K562 (cell line): Measurements from ENCODE around the gene SENP1. TPM values are rescaled to one million over a fixed set of nuclear protein-coding genes. Genes with fewer than 3 reads are reported as not detected.

Experiments used
- ATAC-seq: fragments of 200-7000 bp; cut with Tn5 transposase; 3 replicates; pipeline ENCODE4 v1.9.1; 2020; ENCODE audit warnings: moderate library complexity
- BruUV-seq: library from RNA; stranded (reverse); fragments of 400-500 nt; replicated peaks from 2 replicates; lab custom pipeline; 2021; lab: Mats Ljungman, UMichigan
- CTCF ChIA-PET: fragments of 300-600 bp; formaldehyde crosslinking; extraction: SDS; loops from one replicate; lab custom pipeline; 2021; ENCODE audit warnings: low intra/inter-chr PET ratio; lab: Yijun Ruan, JAX
- POLR2A ChIA-PET: fragments of 300-600, 350-650 bp; sonication (Branson Sonifier 250); formaldehyde crosslinking; extraction: SDS; loops from one replicate; lab custom pipeline; 2021; ENCODE audit warnings: antibody characterized with exemption, inconsistent platforms; lab: Yijun Ruan, JAX
- DNase-seq, 4 experiments: peaks; one replicate each; pipeline versions ENCODE4 v3.0.0 to v3.0.0-alpha.2; 2011 to 2018; ENCODE audit warnings: low spot score in 3 of 4, mixed read lengths in 3 of 4; ENCODE audit errors: extremely low read depth in 1 of 4
- FAIRE-seq: peaks from 2 replicates; lab custom pipeline; 2011; peaks lifted over from hg19 to GRCh38; lab: Jason Lieb, UNC
- H2AFZ ChIP-seq: 2 replicates; pipeline ENCODE4 v1.6.0; 2011; ENCODE audit warnings: low read depth, low read length, control low read depth, inconsistent platforms
- H3K27ac ChIP-seq: fragments of 200-600 bp; 3 replicates; pipeline ENCODE4 v1.8.0; 2011; ENCODE audit warnings: low read depth, mild to moderate bottlenecking, control low read depth, inconsistent platforms, low read length, moderate library complexity, mixed read lengths; ENCODE audit errors: extremely low read depth
- H3K27me3 ChIP-seq, 2 experiments: fragments of 300-600 bp in 1 of 2; 2 replicates in 1 of 2; 3 replicates in 1 of 2; pipeline versions ENCODE4 v1.6.0 to v1.8.0; 2011; ENCODE audit warnings: inconsistent platforms in 2 of 2, low read length in 2 of 2, mild to moderate bottlenecking in 1 of 2, mixed read lengths in 1 of 2, moderate library complexity in 1 of 2; ENCODE audit not compliant: control insufficient read depth in 2 of 2, insufficient read depth in 2 of 2
- H3K36me3 ChIP-seq: fragments of 300-600 bp; 3 replicates; pipeline ENCODE4 v1.8.0; 2011; ENCODE audit warnings: mild to moderate bottlenecking, low read length, inconsistent platforms; ENCODE audit not compliant: control insufficient read depth, insufficient read depth
- H3K4me1 ChIP-seq, 2 experiments: fragments of 200-600 bp in 1 of 2; replicated peaks in 1 of 2; 2 replicates in 1 of 2; 3 replicates in 1 of 2; pipeline versions ENCODE4 v1.5.1 to v1.8.0; 2011; ENCODE audit warnings: inconsistent platforms in 2 of 2, low read length in 2 of 2, mild to moderate bottlenecking in 1 of 2, mixed read lengths in 1 of 2, moderate library complexity in 1 of 2; ENCODE audit not compliant: control insufficient read depth in 2 of 2, insufficient read depth in 2 of 2
- H3K4me2 ChIP-seq: 2 replicates; pipeline ENCODE4 v1.6.1; 2011; ENCODE audit warnings: low read length, control low read depth, inconsistent platforms, mixed read lengths; ENCODE audit not compliant: insufficient read depth
- H3K4me3 ChIP-seq: fragments of 200-600 bp; sonication (generic), shearing (Covaris generic); 2 replicates; pipeline ENCODE4 v1.5.1; 2016; ENCODE audit warnings: control low read depth, inconsistent platforms
- H3K79me2 ChIP-seq: fragments of 200-600 bp; 3 replicates; pipeline ENCODE4 v1.8.0; 2011; ENCODE audit warnings: low read length, inconsistent platforms; ENCODE audit not compliant: control insufficient read depth, insufficient read depth
- H3K9ac ChIP-seq, 2 experiments: 2 replicates each; pipeline versions ENCODE4 v1.6.0 to v1.6.1; 2011; ENCODE audit warnings: low read depth in 2 of 2, low read length in 2 of 2, control low read depth in 1 of 2, inconsistent platforms in 1 of 2, mild to moderate bottlenecking in 1 of 2, mixed read lengths in 1 of 2; ENCODE audit not compliant: insufficient read depth in 1 of 2
- H3K9me1 ChIP-seq: one replicate; pipeline ENCODE4 v1.6.0; 2011; ENCODE audit warnings: inconsistent platforms, mild to moderate bottlenecking, low read length, moderate library complexity; ENCODE audit not compliant: control insufficient read depth, insufficient read depth
- H3K9me3 ChIP-seq: replicated peaks from 2 replicates; pipeline ENCODE4 v1.5.1; 2011; ENCODE audit warnings: low read depth, low read length, inconsistent platforms; ENCODE audit not compliant: control insufficient read depth, insufficient read depth
- H4K20me1 ChIP-seq: replicated peaks from 2 replicates; pipeline ENCODE4 v1.6.1; 2011; ENCODE audit warnings: low read length, inconsistent platforms, mixed read lengths; ENCODE audit not compliant: control insufficient read depth, insufficient read depth
- ADNP ChIP-seq: fragments of 200-800 bp; sonication (Bioruptor generic); IDR thresholded peaks from 2 replicates; pipeline ENCODE4 v1.6.1; 2016; ENCODE audit warnings: missing genetic modification characterization, missing compliant biosample characterization
- CBFA2T3 ChIP-seq: fragments of 450-650 bp; IDR thresholded peaks from 2 replicates; pipeline ENCODE4 v1.6.1; 2017
- DACH1 ChIP-seq: fragments of 450-650 bp; IDR thresholded peaks from 2 replicates; pipeline ENCODE4 v1.6.1; 2018; ENCODE audit not compliant: partially characterized antibody
- GABPB2 ChIP-seq: fragments of 250-450 bp; sonication (Bioruptor Pico); conservative IDR thresholded peaks from 2 replicates; pipeline ENCODE4 v1.5.1; 2021; ENCODE audit warnings: mild to moderate bottlenecking
- ILF3 ChIP-seq: fragments of 450-650 bp; IDR thresholded peaks from 2 replicates; pipeline ENCODE4 v1.6.1; 2018; ENCODE audit warnings: antibody characterized with exemption, mild to moderate bottlenecking, moderate library complexity, borderline replicate concordance
- KAT2B ChIP-seq: IDR thresholded peaks from one replicate; pipeline ENCODE4 v1.6.1; 2012; ENCODE audit warnings: low read depth, mild to moderate bottlenecking, control low read depth, inconsistent platforms, low read length, moderate library complexity
- MEF2D ChIP-seq: conservative IDR thresholded peaks from 2 replicates; pipeline ENCODE4 v1.6.1; 2016; ENCODE audit warnings: low read depth, missing genetic modification characterization, missing compliant biosample characterization
- MTA2 ChIP-seq: fragments of 450-650 bp; IDR thresholded peaks from 2 replicates; pipeline ENCODE4 v1.6.1; 2016; ENCODE audit warnings: low read depth
- MXD1 ChIP-seq: fragments of 250-450 bp; sonication (Bioruptor Pico); IDR thresholded peaks from 2 replicates; pipeline ENCODE4 v1.8.0; 2021; ENCODE audit warnings: borderline replicate concordance, mild to moderate bottlenecking, moderate library complexity; ENCODE audit not compliant: poor library complexity, severe bottlenecking
- NFIC ChIP-seq: fragments of 450-650 bp; IDR thresholded peaks from 2 replicates; pipeline ENCODE4 v1.6.1; 2017; ENCODE audit warnings: mild to moderate bottlenecking, inconsistent platforms
- NFIX ChIP-seq: fragments of 250-450 bp; sonication (Bioruptor Pico); IDR thresholded peaks from 2 replicates; pipeline ENCODE4 v1.4.0; 2020; ENCODE audit warnings: low read depth, mild to moderate bottlenecking, moderate library complexity
- RFX5 ChIP-seq: IDR thresholded peaks from 2 replicates; pipeline ENCODE4 v1.6.1; 2011; ENCODE audit warnings: low read depth, mild to moderate bottlenecking, improper control_type of control experiment, low read length
- SMAD1 ChIP-seq: fragments of 150-350 bp; IDR thresholded peaks from 2 replicates; pipeline ENCODE4 v1.6.1; 2014; ENCODE audit warnings: low read length, low read depth; ENCODE audit not compliant: partially characterized antibody
- SMARCA4 ChIP-seq: fragments of 450-650 bp; IDR thresholded peaks from 2 replicates; pipeline ENCODE4 v1.6.1; 2016
- SNIP1 ChIP-seq: fragments of 450-650 bp; IDR thresholded peaks from 2 replicates; pipeline ENCODE4 v1.7.1; 2017; ENCODE audit warnings: low read depth, mild to moderate bottlenecking
- SP1 ChIP-seq: sonication (generic); formaldehyde crosslinking; IDR thresholded peaks from 2 replicates; pipeline ENCODE4 v1.8.1; 2022; ENCODE audit warnings: mild to moderate bottlenecking, missing genetic modification reagents
- TAF9B ChIP-seq: fragments of 450-650 bp; IDR thresholded peaks from 2 replicates; pipeline ENCODE4 v1.6.1; 2018; ENCODE audit warnings: mild to moderate bottlenecking; ENCODE audit not compliant: partially characterized antibody
- TARDBP ChIP-seq: fragments of 450-650 bp; IDR thresholded peaks from 2 replicates; pipeline ENCODE4 v1.6.1; 2016
- ZFP30 ChIP-seq: fragments of 250-450 bp; sonication (Bioruptor Pico); IDR thresholded peaks from 2 replicates; pipeline ENCODE4 v1.8.0; 2022; ENCODE audit warnings: moderate library complexity, mild to moderate bottlenecking, inconsistent platforms, borderline replicate concordance
- ZNF445 ChIP-seq: fragments of 250-450 bp; sonication (Bioruptor Pico); IDR thresholded peaks from 2 replicates; pipeline ENCODE4 v1.4.0; 2020; ENCODE audit warnings: low read depth, mild to moderate bottlenecking, moderate library complexity
- WGBS: fragments of 100-300 bp; shearing (Covaris generic); methylation state at CpG from one replicate; pipeline ENCODE4 v1.1.6; 2016; ENCODE audit warnings: low coverage, mixed read lengths; ENCODE audit not compliant: insufficient coverage; ENCODE audit errors: missing lambda C conversion rate; 5-methylcytosine and 5-hydroxymethylcytosine counted together
- in situ Hi-C: fragments of 300-500 bp; cut with MboI; formaldehyde crosslinking; loops from 4 replicates; pipeline ENCODE4 v1.15.0; 2018; ENCODE audit warnings: inconsistent platforms, mixed read lengths
- intact Hi-C: fragments of 100-400 bp; cut with micrococcal nuclease; formaldehyde crosslinking; loops from 2 replicates; pipeline ENCODE4 v1.14.2; 2022
- polyA plus RNA-seq, 8 experiments: library from polyadenylated mRNA; depleted of rRNA in 4 of 8; stranded (reverse) in 5 of 8; unstranded in 3 of 8; fragments of >200 nt; fragmentation: Nextera tagmentation in 2 of 8; fragmentation: Illumina TruSeq in 1 of 8; extraction: Ambion mirVana in 2 of 8; extraction: Trizol in 1 of 8; gene quantifications; 2 replicates each; pipeline versions ENCODE4 v1.2.1 to v1.2.3, GENCODE V29; 2011 to 2014; ENCODE audit warnings: inconsistent platforms in 1 of 8, missing spikeins in 1 of 8
- total RNA-seq, 7 experiments: library from RNA; depleted of rRNA in 6 of 7; stranded (reverse); fragments of >200 nt in 6 of 7; fragmentation: Illumina TruSeq in 2 of 7; extraction: Trizol in 2 of 7; gene quantifications; 2 replicates each; pipeline versions ENCODE4 v1.2.1 to v1.2.3, GENCODE V29; 2011 to 2021; ENCODE audit warnings: low replicate concordance in 1 of 7

Gene SENP1
- total and polyA plus RNA-seq, 9 of the 15 experiments (the other 6 are each of a cell fraction or from before 2014, with no cell fraction given): 15.5 to 59.0 (median 36.3) TPM

DNA sequence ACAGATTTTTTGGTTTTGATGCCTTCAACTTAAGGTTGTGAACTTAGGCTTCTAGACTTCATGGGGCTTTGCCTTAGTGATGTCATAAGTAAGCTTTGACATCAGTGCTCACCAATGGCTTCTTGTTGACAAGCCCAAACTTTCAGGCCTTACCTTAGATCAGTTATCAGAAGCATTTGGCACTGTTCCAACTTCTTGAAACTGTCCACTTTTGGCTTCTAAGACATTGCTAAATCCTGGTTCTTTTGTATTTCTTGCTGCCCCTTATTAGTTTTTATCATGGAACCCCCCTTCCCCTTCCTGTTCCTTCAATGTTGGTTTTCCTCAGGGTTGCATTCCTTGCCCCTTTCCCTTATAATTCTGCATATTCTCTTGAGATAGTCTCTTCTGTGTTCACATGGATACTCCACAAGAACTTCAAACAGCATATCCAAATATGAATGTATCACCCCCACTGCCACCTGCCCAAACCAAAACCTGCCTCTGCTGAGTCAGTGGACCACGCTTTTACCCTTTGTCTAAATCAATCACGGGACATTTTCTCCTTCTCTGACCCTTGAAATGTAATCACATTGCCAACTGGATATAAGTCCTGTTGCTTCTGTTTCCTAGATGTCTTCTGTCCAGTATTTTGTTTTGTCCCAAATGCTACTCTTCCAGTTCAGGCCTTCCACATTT lies 21.2 kb upstream of the SENP1 start:
- ChIA-PET POLR2A (interaction anchor here (0.6 to 0.7 kb wide), 2 partner anchors 18 to 27 kb away, joined by 3 read pairs; no protein-coding TSS in a partner anchor), CTCF (no interaction called here)
- H4K20me1 ChIP-seq: no peaks in the 10 kb centered on the region
- BruUV-seq: no TSS peak
- H3K9ac ChIP-seq: no peak overlapping the region
- FAIRE-seq: no peak
- intact Hi-C loops (no loop called here), in situ Hi-C loops (no loop called here)
- no peaks in the 10 kb centered on the region for H3K9me3 ChIP-seq
- no peak for DNase-seq
- peaks cover 4 to 6% of the 10 kb centered on the region in 2 experiments; a peak in 4 of 5 replicates for H3K4me1 ChIP-seq
- no peaks in the 10 kb centered on the region for H3K9me1 ChIP-seq
- H3K27me3 ChIP-seq: no peaks in the 10 kb centered on the region
- no peak overlapping the region for H3K4me3 ChIP-seq
- H3K27ac ChIP-seq: no peak overlapping the region
- ATAC-seq: no peak
- H3K4me2 ChIP-seq: no peak overlapping the region
- 92% methylated on average over 2 of the region's 2 CpGs for WGBS
- 0 out of 3 replicates have a peak, but pooled peaks cover under 1% of the 10 kb centered on the region for H3K79me2 ChIP-seq
- peaks cover 64% of the 10 kb centered on the region; the same call in 2 of the 3 replicates for H3K36me3 ChIP-seq
- no peak overlapping the region for H2AFZ ChIP-seq
- TF ChIP-seq SP1 (no peak), SNIP1 (no peak), GABPB2 (CRISPR knock-in tag) (no peak), CBFA2T3 (no peak), DACH1 (no peak), RFX5 (no peak), TAF9B (no peak), NFIC (peak; percentile 98), MXD1 (CRISPR knock-in tag) (no peak), SMARCA4 (no peak), ZNF445 (CRISPR knock-in tag) (no peak), ZFP30 (CRISPR knock-in tag) (no peak), KAT2B (no peak), TARDBP (no peak), NFIX (peak; percentile 90), SMAD1 (peak; percentile 31), ADNP (no peak), MTA2 (no peak), MEF2D (tag) (no peak), ILF3 (no peak)
- TF ChIP-seq, all 486 proteins: peak for 3
